Mucosa of rectum (tissue), 2 donors: Measurements from ENCODE around the gene ISOC2.
A peak's percentile ranks its signal among the peaks of the same experiment; 100 is the strongest.

Experiments
- H3K27ac ChIP-seq, 2 donors: one replicate each; pipeline ENCODE4 v1.7.0; 2013; ENCODE audit warnings: inconsistent platforms in 2 of 2, low read depth in 2 of 2, low read length in 2 of 2
- H3K27me3 ChIP-seq, 2 donors: one replicate each; pipeline ENCODE4 v1.7.0; 2013; ENCODE audit warnings: low read length in 2 of 2; ENCODE audit not compliant: control insufficient read depth in 2 of 2, insufficient read depth in 2 of 2
- H3K36me3 ChIP-seq, 2 donors: one replicate each; pipeline ENCODE4 v1.7.0; 2013; ENCODE audit warnings: low read length in 2 of 2; ENCODE audit not compliant: control insufficient read depth in 2 of 2, insufficient read depth in 2 of 2
- H3K4me1 ChIP-seq, 2 donors: one replicate each; pipeline ENCODE4 v1.7.0; 2013; ENCODE audit warnings: low read length in 2 of 2, mild to moderate bottlenecking in 1 of 2; ENCODE audit not compliant: control insufficient read depth in 2 of 2, insufficient read depth in 2 of 2
- H3K4me3 ChIP-seq, 2 donors: one replicate each; pipeline ENCODE4 v1.7.0; 2013; ENCODE audit warnings: low read length in 2 of 2
- H3K9ac ChIP-seq, 2 donors: one replicate each; pipeline ENCODE4 v1.7.0; 2013; ENCODE audit warnings: low read length in 2 of 2, low read depth in 1 of 2, mild to moderate bottlenecking in 1 of 2
- H3K9me3 ChIP-seq, 2 donors: one replicate each; pipeline ENCODE4 v1.7.0; 2013; ENCODE audit warnings: low read length in 2 of 2; ENCODE audit not compliant: control insufficient read depth in 2 of 2
- donor health status: healthy.
- donor health status: Normal muscosa, but diverticular disease.

ISOC2 gene

GRCh38 chr19:55483706-55484592 is 22.5 kb upstream of the ISOC2 start:
- no peak overlapping the region for H3K9ac ChIP-seq
- no peaks in the 10 kb centered on the region for H3K36me3 ChIP-seq
- H3K27ac ChIP-seq: no peak overlapping the region
- no peaks in the 10 kb centered on the region for H3K9me3 ChIP-seq
- H3K4me1 ChIP-seq: peaks cover 9 to 17% of the 10 kb centered on the region in 2 donors
- H3K27me3 ChIP-seq: no peaks in the 10 kb centered on the region
- H3K4me3 ChIP-seq: peak overlapping the region in 1 of 2 donors; percentile 65

- H3K9me3 ChIP-seq: no peaks in the 10 kb centered on the region
- H3K9ac ChIP-seq: no peak overlapping the region
- H3K4me3 ChIP-seq: no peak overlapping the region
- peaks cover 9 to 17% of the 10 kb centered on the region in 2 donors for H3K4me1 ChIP-seq
- no peak overlapping the region for H3K27ac ChIP-seq
- no peaks in the 10 kb centered on the region for H3K36me3 ChIP-seq
- no peaks in the 10 kb centered on the region for H3K27me3 ChIP-seq
Observed at GRCh38 chr19:55482967-55483705, 21.7 kb upstream of the ISOC2 start.

DNA sequence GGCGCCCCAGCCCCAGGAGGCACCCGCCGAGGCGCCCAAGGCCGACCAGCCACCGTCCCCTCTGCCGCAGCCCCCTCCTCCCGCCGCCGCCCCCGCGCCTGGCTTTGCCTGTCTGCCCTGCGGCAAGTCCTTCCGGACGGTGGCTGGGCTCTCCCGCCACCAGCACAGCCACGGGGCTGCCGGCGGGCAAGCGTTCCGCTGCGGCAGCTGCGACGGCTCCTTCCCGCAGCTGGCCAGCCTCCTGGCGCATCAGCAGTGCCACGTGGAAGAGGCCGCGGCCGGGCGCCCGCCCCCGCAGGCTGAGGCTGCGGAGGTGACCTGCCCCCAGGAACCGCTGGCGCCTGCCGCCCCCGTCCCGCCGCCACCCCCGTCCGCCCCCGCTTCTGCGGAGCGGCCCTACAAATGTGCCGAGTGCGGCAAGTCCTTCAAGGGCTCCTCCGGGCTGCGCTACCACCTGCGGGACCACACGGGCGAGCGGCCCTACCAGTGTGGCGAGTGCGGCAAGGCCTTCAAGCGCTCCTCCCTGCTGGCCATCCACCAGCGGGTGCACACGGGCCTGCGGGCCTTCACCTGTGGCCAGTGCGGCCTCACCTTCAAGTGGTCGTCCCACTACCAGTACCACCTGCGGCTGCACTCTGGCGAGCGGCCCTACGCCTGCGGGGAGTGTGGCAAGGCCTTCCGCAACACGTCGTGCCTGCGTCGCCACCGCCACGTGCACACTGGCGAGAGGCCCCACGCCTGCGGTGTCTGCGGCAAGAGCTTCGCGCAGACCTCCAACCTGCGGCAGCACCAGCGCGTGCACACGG is 20.9 kb upstream of the ISOC2 start:
- Histone ChIP-seq H3K9me3 (no peaks in the 10 kb centered on the region), H3K9ac (no peak overlapping the region), H3K4me1 (peaks cover 9 to 20% of the 10 kb centered on the region in 2 donors), H3K27ac (no peak overlapping the region), H3K36me3 (no peaks in the 10 kb centered on the region), H3K4me3 (no peak overlapping the region), H3K27me3 (no peaks in the 10 kb centered on the region)

GRCh38 chr19:55481794-55482155 is 20.3 kb upstream of the ISOC2 start:
- Histone ChIP-seq H3K9ac (no peak overlapping the region), H3K4me3 (no peak overlapping the region), H3K4me1 (peaks cover 9 to 19% of the 10 kb centered on the region in 2 donors), H3K27me3 (no peaks in the 10 kb centered on the region), H3K36me3 (no peaks in the 10 kb centered on the region), H3K9me3 (no peaks in the 10 kb centered on the region), H3K27ac (no peak overlapping the region)

GRCh38 chr19:55481148-55481793 is 19.8 kb upstream of the ISOC2 start:
- Histone ChIP-seq H3K36me3 (no peaks in the 10 kb centered on the region), H3K4me1 (peaks cover 9 to 19% of the 10 kb centered on the region in 2 donors), H3K9ac (no peak overlapping the region), H3K27me3 (no peaks in the 10 kb centered on the region), H3K9me3 (no peaks in the 10 kb centered on the region), H3K4me3 (no peak overlapping the region), H3K27ac (no peak overlapping the region)

- Histone ChIP-seq H3K27ac (no peak overlapping the region), H3K36me3 (no peaks in the 10 kb centered on the region), H3K9ac (no peak overlapping the region), H3K9me3 (no peaks in the 10 kb centered on the region), H3K27me3 (no peaks in the 10 kb centered on the region), H3K4me3 (no peak overlapping the region), H3K4me1 (peaks cover 8 to 17% of the 10 kb centered on the region in 2 donors)
Observed at GRCh38 chr19:55479451-55480230, 18.2 kb upstream of the ISOC2 start.

DNA sequence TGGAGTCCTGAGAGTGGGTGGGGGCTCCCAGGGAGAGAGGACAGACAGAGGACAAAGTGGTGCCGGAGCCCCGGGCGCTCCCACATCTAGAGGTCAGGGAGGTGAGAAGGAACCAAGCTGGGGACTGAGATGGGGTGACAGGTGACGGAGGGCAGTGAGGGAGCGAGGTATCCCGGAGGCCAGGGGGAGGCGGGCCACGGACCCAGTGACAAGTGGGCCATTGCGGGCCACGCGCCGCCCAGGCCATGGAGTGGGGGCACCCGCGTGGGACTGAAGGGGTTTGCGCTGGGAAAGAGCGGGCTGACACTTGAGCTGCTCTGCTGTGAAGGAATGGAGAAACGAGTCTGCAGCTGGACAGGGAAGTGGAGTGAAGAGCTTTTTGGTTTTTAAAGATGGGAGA is 17.6 kb upstream of the ISOC2 start:
- Histone ChIP-seq H3K9me3 (no peaks in the 10 kb centered on the region), H3K4me1 (peaks cover 6 to 11% of the 10 kb centered on the region in 2 donors), H3K9ac (no peak overlapping the region), H3K36me3 (no peaks in the 10 kb centered on the region), H3K27ac (no peak overlapping the region), H3K27me3 (no peaks in the 10 kb centered on the region), H3K4me3 (no peak overlapping the region)

- H3K27me3 ChIP-seq: no peaks in the 10 kb centered on the region
- no peak overlapping the region for H3K9ac ChIP-seq
- no peak overlapping the region for H3K4me3 ChIP-seq
- H3K4me1 ChIP-seq: peaks cover 6 to 9% of the 10 kb centered on the region in 2 donors
- no peak overlapping the region for H3K27ac ChIP-seq
- no peaks in the 10 kb centered on the region for H3K9me3 ChIP-seq
- H3K36me3 ChIP-seq: no peaks in the 10 kb centered on the region
Observed at GRCh38 chr19:55478364-55478763, 16.9 kb upstream of the ISOC2 start.

DNA sequence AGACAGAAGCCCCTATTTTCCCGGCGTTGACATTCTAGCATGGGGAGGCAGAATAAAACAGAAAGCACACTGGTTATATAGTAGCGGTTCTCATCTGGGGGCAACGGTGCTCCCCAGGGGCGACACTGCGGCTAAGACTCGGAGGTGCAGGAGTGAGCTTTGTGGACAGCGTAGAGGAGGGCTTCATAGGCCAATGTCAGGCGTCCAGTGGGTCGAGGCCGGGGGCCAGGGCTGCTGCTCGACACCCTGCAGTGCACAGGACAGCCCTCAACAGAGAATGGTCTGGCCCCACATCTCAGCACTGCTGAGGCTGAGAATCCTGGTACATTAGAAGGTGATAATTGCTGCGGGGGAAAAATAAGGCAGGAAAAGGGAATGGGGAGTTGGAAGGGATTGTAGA is 16.5 kb upstream of the ISOC2 start:
- peaks cover 6 to 9% of the 10 kb centered on the region in 2 donors for H3K4me1 ChIP-seq
- no peaks in the 10 kb centered on the region for H3K27me3 ChIP-seq
- no peak overlapping the region for H3K4me3 ChIP-seq
- no peaks in the 10 kb centered on the region for H3K9me3 ChIP-seq
- no peak overlapping the region for H3K9ac ChIP-seq
- H3K27ac ChIP-seq: no peak overlapping the region
- H3K36me3 ChIP-seq: no peaks in the 10 kb centered on the region
